GM18498 (cell line): ENCODE results near the gene EIF6.

Experiments used
- ATAC-seq: cut with Tn5 transposase; IDR thresholded peaks from one replicate; pipeline ENCODE4 v1.9.1; 2021; ENCODE audit warnings: mild to moderate bottlenecking, moderate library complexity; ENCODE audit not compliant: unreplicated experiment

Gene EIF6

GRCh38 chr20:35314816-35315631 is 30.5 kb upstream of the EIF6 start:
- ATAC-seq, result no peak

- ATAC-seq, result no peak
These were observed 27.7 kb upstream of the EIF6 start for GRCh38 chr20:35312318-35312717.

DNA sequence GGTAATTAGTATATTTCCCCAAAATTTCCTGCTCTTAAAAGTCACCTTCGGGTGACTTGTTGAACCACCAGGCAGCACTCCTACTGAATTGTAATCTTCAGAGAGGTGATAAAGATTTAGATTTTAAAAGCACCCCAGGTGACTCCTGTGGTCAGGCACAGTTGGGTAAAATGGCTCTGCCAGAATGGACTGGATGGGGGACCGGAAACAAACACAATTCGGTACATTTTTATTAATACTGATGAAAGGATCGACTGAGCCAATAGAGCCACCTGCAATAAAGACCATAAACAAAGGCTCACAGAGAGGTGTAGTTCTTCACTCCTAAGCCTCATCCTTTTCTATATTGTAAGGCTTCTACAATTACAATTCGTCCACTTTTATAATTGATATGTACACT is 27.2 kb upstream of the EIF6 start:
- ATAC-seq, result no peak

- no peak for ATAC-seq
These were observed 26.8 kb upstream of the EIF6 start for GRCh38 chr20:35311409-35311808.

DNA sequence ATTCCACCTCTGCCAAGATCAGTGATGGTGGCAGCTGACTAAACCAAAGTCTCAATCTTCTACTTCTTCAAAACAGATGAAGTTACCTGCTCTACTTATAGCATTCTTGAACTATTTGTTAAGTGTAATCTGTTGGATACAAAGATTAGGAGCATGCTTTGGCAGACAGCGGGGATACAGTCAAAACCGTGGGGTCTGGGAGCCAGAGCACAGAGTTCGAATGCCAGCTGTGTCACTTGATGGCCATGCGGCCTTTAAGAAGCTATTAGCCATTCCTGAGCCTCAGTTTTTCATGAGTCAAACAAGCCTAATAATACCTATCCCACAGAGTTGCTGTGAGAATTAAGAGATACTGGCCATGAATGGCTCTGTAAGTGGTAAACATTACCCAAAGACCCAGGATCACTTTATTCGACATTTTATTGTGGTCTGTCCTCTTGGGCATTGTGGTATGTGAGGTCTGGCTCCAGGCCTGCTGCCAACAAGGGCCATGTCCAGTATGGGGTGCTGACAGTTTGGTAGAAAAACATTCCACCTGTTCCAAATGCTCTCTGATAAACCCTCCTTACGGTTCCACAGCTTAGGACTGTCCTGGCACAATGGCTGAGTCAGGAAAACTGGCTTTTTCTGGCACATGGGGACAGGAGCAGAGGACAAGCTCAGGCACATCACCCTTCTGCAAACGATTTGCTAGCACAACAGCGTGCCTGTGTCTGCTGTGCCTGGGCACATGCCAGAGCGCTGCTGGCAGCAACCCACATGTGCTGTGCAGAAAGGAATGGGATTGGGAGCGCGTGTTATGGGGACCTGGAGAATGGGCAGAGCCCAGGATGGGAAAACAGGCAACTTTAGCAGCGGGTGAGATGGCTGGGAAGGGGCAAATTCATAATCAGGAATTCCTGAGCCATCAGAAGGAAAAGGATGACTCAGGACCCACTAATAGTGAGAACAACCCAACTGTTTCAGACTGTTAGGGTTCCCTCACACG is 23.4 kb upstream of the EIF6 start:
- ATAC-seq, result no peak

GRCh38 chr20:35306931-35307517 is 22.5 kb upstream of the EIF6 start:
- no peak for ATAC-seq

DNA sequence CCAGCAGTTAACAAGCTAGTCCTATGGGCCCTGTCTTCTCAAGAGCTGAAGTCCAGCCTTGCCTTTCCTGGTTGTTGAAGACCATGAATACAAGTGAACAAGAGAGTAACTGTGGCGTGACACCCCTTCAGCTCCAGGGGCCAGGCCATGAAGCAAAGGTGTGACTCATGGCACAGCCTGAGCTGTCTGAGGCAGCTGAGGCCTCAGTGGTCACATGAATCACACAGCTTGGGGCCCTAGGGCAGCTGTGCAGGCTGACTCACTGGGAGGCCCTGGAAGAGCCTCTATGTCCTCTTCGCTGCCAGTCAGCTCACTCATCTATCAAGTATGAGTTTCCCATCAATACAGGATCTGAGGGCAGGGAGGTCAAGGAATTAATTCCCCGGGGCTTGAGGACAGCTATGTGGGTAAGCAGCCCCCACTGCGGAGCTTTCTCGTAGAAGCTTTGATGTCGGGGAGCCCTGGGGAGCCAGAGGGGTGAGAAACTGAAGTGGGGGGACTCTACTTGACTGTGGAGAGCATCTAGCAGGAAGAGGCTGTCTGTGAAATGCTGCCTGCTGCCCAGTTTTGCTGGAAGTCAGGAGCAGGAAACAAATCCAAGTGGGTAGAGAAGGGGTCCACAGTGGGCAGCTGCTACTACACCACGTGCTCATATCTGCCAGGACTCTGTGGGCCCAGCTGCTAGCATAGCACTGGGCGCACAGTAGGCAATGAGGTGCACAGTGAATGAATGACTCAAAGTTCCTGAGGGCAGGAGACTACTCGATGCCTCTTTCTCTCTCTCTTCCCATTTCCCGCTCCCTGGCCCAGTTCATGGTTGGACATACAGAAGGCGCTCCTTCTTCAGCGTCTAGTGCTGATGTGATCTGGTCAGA is 21.3 kb upstream of the EIF6 start:
- ATAC-seq, result no peak

DNA sequence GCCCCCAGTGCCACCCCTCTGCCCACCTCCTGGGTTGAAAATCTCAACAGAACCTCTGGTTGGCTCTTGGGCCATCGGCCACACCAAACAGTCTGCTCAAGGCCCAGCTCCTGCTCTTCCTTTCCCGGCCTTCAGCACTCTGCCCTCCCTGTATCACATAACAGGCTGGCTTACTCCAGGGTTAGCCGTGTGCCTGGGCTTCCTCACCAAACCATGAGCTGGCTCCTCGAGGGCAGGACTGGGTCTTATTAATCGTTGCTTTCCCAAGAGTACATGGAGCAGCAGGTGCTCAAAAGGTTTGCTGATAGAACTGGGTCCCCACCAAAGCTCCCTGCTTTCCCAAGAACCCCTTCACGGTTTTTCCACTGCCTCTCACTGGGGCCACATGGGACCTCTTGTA is 20.4 kb upstream of the EIF6 start:
- no peak for ATAC-seq

DNA sequence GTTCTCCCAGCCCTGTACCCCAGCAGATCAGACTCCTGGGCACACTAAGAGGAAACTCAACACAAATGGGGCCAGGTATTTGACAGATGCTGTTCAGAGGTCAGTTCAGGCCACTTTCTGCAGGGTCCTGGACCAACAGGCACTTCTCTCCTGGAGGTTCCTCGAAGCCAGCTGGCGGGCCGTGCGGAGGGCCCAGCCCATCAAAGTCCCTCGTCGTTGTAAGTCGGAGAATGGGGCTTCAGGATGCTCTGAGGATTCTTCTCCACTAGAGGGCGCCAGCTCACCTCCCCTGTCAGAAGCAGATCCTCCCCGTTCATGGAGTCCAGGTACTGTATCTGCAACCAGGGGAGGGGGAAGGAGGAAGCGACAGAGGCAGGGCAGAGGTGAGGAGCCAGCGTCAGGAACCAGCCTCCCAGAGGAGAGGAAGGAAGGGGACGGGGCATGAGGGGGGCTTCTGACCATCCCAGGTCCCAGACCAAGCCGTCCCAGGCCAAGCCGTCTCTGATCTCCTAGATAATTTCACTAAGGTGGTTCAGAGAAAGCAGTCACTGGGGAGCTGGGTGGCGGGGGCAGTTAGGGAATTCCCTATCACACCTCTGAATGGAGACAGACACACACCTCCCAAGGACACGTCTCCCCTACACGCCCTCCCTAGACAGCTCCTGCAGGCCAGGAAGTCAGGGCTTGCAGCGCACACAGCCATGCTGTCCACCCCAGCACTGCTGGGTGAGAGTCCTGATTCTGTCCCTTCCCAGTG is 19.3 kb upstream of the EIF6 start:
- ATAC-seq, result no peak

DNA sequence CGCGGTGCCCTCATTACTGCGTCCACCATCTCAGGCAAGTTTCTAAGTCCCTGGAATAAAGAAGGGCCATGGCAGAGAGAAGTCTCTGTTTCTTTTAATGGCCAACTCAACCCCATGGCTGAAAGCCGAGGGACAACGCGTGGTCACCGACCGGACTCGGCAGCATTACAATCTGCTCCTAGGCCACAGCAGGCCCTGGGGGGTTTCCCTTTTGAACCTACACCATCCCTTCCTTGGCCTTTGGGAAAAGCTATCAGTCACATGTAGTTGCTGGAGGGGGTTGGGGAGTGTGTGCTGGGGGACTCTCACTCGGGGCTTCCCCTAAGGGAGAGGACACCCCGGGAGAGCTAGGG is 18.8 kb upstream of the EIF6 start:
- ATAC-seq, result no peak

DNA sequence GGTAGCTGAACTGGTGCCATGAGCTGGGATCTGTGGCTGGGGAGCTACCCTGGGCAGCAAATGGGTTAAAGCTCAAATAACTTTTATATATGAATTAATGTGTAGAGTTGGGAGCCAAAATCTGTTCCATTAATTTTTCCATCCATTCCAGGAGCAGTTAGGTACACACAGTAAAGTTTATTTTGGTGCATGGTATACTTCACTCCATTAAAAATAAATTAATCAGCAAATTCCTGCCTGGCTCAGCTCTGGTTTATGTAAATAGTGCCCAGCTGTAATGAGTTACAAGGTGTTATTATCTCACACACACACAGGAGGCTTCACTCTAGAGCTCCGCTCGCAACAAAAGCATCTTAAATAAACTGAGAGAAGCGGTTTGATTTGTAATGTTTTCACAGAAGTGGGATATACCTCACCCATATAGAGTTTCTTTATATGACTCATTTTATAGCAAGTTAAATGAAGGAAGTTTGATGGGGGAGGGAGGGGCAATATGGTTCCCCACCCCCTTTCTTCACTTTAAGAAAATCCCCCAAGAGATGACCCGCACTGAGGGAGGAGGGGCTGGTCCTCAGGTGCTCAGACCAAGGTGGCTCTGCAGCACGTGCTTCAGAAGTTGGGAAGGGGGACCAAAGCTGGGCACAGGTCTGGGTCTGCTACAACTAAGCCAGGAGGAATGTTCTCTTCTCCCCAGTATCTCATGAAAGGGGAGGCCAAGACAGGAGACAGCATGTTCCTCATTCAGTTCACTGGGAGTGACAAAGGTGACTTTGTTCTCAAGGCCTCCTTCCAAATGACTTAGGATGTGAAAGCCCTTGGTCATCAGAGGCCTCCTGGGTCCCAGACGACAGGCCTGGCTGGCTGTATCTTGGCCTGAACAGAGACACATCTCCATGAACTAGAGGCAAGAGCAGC is 18.1 kb upstream of the EIF6 start:
- no peak for ATAC-seq

DNA sequence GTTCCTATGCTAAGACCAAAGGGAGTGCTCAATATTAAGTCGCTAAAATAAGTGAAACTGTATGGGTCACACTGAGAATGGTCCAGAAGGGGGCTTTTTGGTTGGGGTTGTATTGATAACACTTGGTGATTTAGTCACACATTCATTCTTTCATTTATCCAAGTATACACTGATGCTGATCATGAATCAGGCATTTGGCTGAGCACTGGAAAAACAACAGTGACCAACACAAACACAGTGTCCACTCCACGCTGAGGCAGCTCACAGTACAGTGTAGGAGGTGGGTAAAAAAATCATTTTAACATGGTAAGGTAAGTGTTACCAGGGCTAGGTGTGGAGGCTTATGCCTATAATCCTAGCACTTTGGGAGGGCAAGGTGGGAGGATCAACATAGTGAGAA is 16.9 kb upstream of the EIF6 start:
- ATAC-seq, result no peak

DNA sequence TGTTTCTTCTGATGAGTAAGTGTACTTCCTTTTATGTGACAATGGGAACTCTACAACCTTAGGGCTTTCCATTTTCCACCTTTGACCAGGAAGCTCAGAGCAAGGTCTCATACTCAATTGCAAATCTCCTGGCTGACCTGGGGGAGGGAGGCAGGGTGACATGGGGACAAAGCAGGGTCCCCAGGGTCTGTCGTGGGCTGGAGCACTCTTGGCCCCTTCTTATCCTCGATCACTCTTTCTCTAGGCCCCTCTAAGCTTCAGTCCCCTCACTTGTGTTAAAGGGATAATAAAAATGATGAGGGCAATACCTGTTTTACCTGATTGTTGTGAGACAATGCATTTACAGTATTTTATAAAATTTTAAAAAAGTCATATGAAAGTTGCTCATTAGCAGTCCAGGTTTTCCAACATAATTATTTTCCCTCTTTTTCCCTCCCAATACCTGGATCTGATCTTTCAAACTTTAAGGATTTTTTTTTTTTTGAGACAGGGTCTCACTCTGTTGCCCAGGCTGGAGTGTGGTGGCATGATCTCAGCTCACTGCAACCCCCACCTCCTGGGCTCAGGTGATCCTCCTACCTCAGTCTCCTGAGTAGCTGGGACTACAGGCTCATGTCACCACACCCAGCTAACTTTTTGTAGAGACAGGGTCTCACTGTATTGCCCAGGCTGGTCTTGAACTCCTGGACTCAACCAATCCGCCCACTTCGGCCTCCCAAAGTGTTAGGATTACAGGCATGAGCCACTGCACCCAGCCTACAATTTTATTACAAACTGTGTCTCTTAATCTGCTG is 16.1 kb upstream of the EIF6 start:
- no peak for ATAC-seq

GRCh38 chr20:35299780-35300179 is 15.2 kb upstream of the EIF6 start:
- no peak for ATAC-seq

- ATAC-seq, result no peak
These were observed 13.7 kb upstream of the EIF6 start for GRCh38 chr20:35298264-35298663.

DNA sequence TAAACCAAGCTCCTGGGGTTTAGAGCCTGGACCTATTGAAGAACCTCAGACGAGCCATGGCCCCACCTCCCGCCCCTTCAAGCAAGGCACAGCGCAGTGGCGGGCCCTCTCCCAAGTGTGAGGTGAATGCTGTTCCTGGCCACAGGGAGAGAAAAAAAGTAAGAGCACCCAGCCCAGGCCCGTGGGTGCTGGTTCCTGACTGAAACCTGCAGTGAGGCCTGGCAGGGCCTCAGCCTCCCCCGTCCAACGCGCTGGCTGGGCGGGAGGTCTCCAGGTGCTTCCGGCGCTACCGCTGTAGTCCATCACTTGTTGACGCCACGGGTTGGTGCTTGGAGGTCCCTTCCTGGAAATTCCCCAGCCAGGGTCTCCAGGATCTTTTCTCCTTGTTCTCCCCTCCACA is 13.2 kb upstream of the EIF6 start:
- no peak for ATAC-seq

- no peak for ATAC-seq
These were observed 12.6 kb upstream of the EIF6 start for GRCh38 chr20:35297155-35297554.

- no peak for ATAC-seq
These were observed 11.6 kb upstream of the EIF6 start for GRCh38 chr20:35296101-35296554.
